ENCODE measurements around the gene TTLL8. TPM values are rescaled to one million over a fixed set of nuclear protein-coding genes. Genes with fewer than 3 reads are reported as not detected.
A peak's percentile ranks its signal among the peaks of the same experiment; 100 is the strongest.

The TTLL8 gene
- total RNA-seq, 1 donor: not detected

DNA sequence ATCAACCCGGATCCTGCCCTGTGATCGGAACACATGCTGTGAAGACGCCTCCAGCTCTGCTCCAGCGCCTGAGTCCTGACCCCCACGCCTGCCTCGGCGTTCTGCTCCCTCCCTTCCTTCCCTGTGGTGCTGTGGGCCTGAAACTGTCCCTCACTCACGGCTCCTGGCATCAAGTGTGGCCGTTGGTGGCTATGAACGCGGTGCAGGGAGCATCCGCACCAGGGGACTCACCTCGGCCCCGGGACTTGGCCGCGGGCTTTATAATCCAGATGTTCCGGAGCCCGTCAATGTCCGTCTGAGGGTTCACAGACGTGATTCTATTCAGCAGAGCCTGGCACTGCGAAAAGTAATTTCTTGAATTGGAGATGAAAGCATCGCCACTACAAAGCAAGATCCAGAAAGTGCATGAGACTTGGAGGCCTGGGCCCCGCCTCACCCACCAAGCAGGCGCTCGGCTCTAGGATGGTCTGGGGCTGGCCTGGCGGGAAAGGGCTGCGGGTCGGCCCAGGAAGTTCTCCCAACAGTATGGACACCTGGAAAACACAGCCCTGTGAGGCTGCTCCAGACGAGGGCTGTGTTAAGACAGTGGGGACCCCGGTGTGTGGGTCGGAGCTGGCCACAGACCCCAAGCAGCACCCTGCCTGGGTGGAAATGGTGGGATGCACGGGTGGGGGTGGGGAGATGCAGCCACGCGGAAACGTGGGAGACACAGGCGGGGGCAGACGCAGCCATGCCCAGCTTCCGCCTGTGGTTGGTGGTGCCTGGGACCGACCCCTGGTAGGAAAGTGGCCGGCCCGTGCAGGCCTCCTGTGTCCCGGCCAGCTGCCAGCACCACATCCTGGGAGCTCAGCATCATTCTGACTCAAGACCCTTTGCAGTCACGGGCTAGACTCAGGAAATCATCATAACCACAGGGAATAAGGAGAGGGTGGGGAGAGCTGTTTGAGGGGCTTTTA lies 23.7 kb downstream of the TTLL8 start:
- H3K27me3 ChIP-seq (ENCODE audit: insufficient read depth, low read length): no peaks in the 10 kb centered on the region

DNA sequence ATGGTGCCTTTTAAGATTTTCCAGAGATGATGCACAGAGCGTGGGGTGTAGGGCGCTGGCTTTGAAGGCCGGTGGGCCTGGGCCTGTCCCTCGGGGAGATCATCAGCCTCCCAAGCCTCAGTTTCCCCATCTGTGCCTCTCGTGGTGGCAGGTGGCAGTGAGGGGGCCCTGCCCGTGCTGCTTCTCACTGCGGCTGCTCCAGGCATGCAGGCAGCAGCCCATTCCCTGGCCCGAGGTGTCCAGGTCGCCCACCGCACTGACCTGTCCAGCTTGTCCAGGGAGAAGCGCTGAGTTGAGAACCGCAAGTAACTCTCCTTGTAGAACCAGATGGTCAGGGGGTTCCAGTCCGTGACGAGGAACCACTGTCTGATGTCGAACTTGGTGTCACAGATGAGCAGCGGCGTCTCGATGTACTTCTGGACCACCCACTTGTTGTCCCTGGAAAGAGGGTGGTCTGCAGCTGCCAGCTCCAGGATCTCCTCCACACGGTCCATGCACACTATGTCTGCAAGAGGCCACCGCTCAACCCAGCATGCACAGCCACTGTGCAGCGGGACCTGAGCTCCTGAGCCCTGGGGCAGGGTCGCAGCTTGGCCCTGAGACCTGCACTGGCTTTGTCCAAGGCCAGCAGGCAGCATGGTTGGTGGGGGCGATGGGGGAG lies 25.0 kb downstream of the TTLL8 start:
- Histone ChIP-seq H4K20me1 (ENCODE audit: insufficient read depth, low read length) (no peaks in the 10 kb centered on the region), H3K79me2 (ENCODE audit: insufficient read depth, low read length) (no peaks in the 10 kb centered on the region), H3K9me3 (ENCODE audit: low read depth, low read length) (no peaks in the 10 kb centered on the region), H2AFZ (ENCODE audit: low read length) (no peak overlapping the region), H3K4me3 (ENCODE audit: insufficient read depth, low read length) (no peak overlapping the region), H3K36me3 (ENCODE audit: insufficient read depth, low read length) (no peaks in the 10 kb centered on the region), H3K27me3 (ENCODE audit: insufficient read depth, low read length) (no peaks in the 10 kb centered on the region), H3K4me2 (ENCODE audit: insufficient read depth, low read length) (no peak overlapping the region), H3K4me1 (ENCODE audit: insufficient read depth, low read length) (peaks cover under 1% of the 10 kb centered on the region), H3K27ac (ENCODE audit: low read depth, low read length) (no peak overlapping the region)
- peak; percentile 54 for DNase-seq (ENCODE audit: insufficient read length, low spot score, missing footprints)
- TF ChIP-seq, protein P1, sequence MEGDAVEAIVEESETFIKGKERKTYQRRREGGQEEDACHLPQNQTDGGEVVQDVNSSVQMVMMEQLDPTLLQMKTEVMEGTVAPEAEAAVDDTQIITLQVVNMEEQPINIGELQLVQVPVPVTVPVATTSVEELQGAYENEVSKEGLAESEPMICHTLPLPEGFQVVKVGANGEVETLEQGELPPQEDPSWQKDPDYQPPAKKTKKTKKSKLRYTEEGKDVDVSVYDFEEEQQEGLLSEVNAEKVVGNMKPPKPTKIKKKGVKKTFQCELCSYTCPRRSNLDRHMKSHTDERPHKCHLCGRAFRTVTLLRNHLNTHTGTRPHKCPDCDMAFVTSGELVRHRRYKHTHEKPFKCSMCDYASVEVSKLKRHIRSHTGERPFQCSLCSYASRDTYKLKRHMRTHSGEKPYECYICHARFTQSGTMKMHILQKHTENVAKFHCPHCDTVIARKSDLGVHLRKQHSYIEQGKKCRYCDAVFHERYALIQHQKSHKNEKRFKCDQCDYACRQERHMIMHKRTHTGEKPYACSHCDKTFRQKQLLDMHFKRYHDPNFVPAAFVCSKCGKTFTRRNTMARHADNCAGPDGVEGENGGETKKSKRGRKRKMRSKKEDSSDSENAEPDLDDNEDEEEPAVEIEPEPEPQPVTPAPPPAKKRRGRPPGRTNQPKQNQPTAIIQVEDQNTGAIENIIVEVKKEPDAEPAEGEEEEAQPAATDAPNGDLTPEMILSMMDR (IDR thresholded peaks at IDR 0.05; ENCODE audit: extremely low read depth, low read depth, low read length): no peak

More for the DNA sequence above, 23.7 kb downstream of the TTLL8 start:
- Histone ChIP-seq H2AFZ (ENCODE audit: low read length) (no peak overlapping the region), H3K27ac (ENCODE audit: low read depth, low read length) (no peak overlapping the region), H3K9me3 (ENCODE audit: low read depth, low read length) (no peaks in the 10 kb centered on the region), H4K20me1 (ENCODE audit: insufficient read depth, low read length) (no peaks in the 10 kb centered on the region), H3K4me2 (ENCODE audit: insufficient read depth, low read length) (no peak overlapping the region), H3K36me3 (ENCODE audit: insufficient read depth, low read length) (no peaks in the 10 kb centered on the region), H3K4me3 (ENCODE audit: insufficient read depth, low read length) (no peak overlapping the region), H3K4me1 (ENCODE audit: insufficient read depth, low read length) (no peaks in the 10 kb centered on the region), H3K79me2 (ENCODE audit: insufficient read depth, low read length) (no peaks in the 10 kb centered on the region)
- DNase-seq (ENCODE audit: insufficient read length, low spot score, missing footprints): peak; percentile 90
- TF ChIP-seq, protein P1 (IDR thresholded peaks at IDR 0.05; ENCODE audit: extremely low read depth, low read depth, low read length): no peak

DNA sequence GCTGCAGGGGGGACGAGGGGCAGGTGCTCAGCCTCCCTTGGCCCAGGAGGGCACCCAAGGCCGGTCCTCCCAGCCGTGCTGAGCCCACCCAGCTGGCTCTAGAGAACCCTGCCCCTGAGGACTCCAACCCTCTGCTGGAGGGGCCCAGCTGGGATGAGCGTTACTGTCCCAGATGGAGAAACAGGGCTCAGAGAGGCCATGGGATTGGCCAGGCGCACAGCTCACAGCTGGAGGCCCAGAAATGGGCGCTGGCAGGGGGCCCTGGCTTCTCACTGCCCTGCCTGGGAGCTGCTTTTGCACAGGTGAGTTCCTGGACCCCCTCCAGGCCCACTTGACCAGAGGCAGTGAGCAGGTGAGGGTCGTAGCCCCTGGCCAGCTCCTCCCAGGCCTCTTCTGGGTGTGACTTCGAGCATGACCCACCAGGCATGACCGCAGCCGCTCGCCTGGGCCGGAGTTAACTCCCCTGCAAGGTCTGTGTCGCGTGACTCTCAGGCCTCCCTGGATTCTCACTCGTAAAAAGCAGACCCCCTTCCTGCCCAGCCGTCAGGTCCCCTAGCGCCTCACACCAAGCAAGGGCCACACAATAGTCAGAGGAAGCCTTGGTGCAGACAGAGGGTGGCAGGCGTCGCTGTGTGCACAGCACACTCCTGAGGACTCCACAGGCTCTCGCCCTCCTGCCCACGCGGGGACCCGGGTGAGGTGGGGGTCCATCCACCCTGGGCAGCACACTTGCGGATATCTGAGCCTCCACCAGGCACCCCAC lies 25.8 kb downstream of the TTLL8 start:
- Histone ChIP-seq H3K79me2 (ENCODE audit: insufficient read depth, low read length) (no peaks in the 10 kb centered on the region), H3K9me3 (ENCODE audit: low read depth, low read length) (no peaks in the 10 kb centered on the region), H3K4me3 (ENCODE audit: insufficient read depth, low read length) (no peak overlapping the region), H3K27ac (ENCODE audit: low read depth, low read length) (no peak overlapping the region), H4K20me1 (ENCODE audit: insufficient read depth, low read length) (no peaks in the 10 kb centered on the region), H2AFZ (ENCODE audit: low read length) (no peak overlapping the region), H3K4me1 (ENCODE audit: insufficient read depth, low read length) (peaks cover 2% of the 10 kb centered on the region), H3K36me3 (ENCODE audit: insufficient read depth, low read length) (no peaks in the 10 kb centered on the region), H3K27me3 (ENCODE audit: insufficient read depth, low read length) (no peaks in the 10 kb centered on the region), H3K4me2 (ENCODE audit: insufficient read depth, low read length) (no peak overlapping the region)
- TF ChIP-seq, protein P1 (IDR thresholded peaks at IDR 0.05; ENCODE audit: extremely low read depth, low read depth, low read length): no peak
- peak; percentile 81 for DNase-seq (ENCODE audit: insufficient read length, low spot score, missing footprints)

Data from osteoblast (primary cell).